Epithelial cell of proximal tubule (primary cell): ENCODE measurements around the gene RAP1A. TPM values are rescaled to one million over a fixed set of nuclear protein-coding genes. Genes with fewer than 3 reads are reported as not detected.

Experiments used
- DNase-seq: peaks from one replicate; pipeline ENCODE4 v3.0.0-alpha.2; 2011; ENCODE audit warnings: low read depth
- H3K4me3 ChIP-seq: 2 replicates; pipeline ENCODE4 v1.5.1; 2011; ENCODE audit warnings: low read depth, mild to moderate bottlenecking, low read length
- CTCF ChIP-seq: conservative IDR thresholded peaks from 2 replicates; pipeline ENCODE4 v1.5.1; 2012; ENCODE audit warnings: low read depth, mild to moderate bottlenecking, low read length
- total RNA-seq: library from RNA; depleted of rRNA; stranded (reverse); fragments of >200 nt; gene quantifications from 2 replicates; pipeline ENCODE4 v1.2.3, GENCODE V29; 2015

Gene RAP1A
- total RNA-seq, 1 donor from 2014 or later, result 25.7 TPM

- TF ChIP-seq CTCF, result no peak
- no peak for DNase-seq
- H3K4me3 ChIP-seq, result no peak overlapping the region
Observed at GRCh38 chr1:111664652-111665051, 45.1 kb downstream of the RAP1A start.

GRCh38 chr1:111665497-111665896 lies 45.9 kb downstream of the RAP1A start:
- no peak overlapping the region for H3K4me3 ChIP-seq
- TF ChIP-seq CTCF, result no peak
- no peak for DNase-seq

- H3K4me3 ChIP-seq, result no peak overlapping the region
- no peak for TF ChIP-seq CTCF
- no peak for DNase-seq
Observed at GRCh38 chr1:111666828-111667227, 47.2 kb downstream of the RAP1A start.

GRCh38 chr1:111669268-111669667 lies 49.7 kb downstream of the RAP1A start:
- no peak overlapping the region for H3K4me3 ChIP-seq
- DNase-seq, result no peak
- no peak for TF ChIP-seq CTCF

GRCh38 chr1:111671852-111672251 lies 52.3 kb downstream of the RAP1A start:
- TF ChIP-seq CTCF, result no peak
- no peak overlapping the region for H3K4me3 ChIP-seq
- DNase-seq, result no peak

- TF ChIP-seq CTCF, result no peak
Observed at GRCh38 chr1:111672331-111672730, 52.7 kb downstream of the RAP1A start.

GRCh38 chr1:111677604-111678003 lies 58.0 kb downstream of the RAP1A start:
- no peak overlapping the region for H3K4me3 ChIP-seq
- no peak for DNase-seq
- TF ChIP-seq CTCF, result no peak

More at GRCh38 chr1:111672331-111672730, 52.7 kb downstream of the RAP1A start:
- no peak overlapping the region for H3K4me3 ChIP-seq
- no peak for DNase-seq
